ENCODE measurements around the gene NSMCE1.

GRCh38 chr16:27301236-27301861 is 32.8 kb upstream of the NSMCE1 start:
- TF ChIP-seq CTCF (conservative IDR thresholded peaks at IDR 0.05; ENCODE audit: low read depth, low read length) (no peak), EZH2 (IDR thresholded peaks at IDR 0.05; ENCODE audit: borderline replicate concordance, low read depth, low read length, poor library complexity, severe bottlenecking) (no peak)

All from A673 (cell line).